T-cell (primary cell): Measurements from ENCODE around the gene KRTAP4-9. TPM values are rescaled to one million over a fixed set of nuclear protein-coding genes. Genes with fewer than 3 reads are reported as not detected.
"Not testable (repeated sequence)": the region's sequence is repeated elsewhere in the genome, so short reads cannot be mapped to it uniquely, and the experiment has no call there.

Experiments used
- ATAC-seq, 4 experiments: fragments of 200-7000 bp in 3 of 4; fragments of 150-1000 bp in 1 of 4; cut with Tn5 transposase; replicated peaks in 1 of 4; 1 replicate in 3 of 4; 2 replicates in 1 of 4; pipeline ENCODE4 v1.10.0; 2021; ENCODE audit warnings: moderate library complexity in 3 of 4, mild to moderate bottlenecking in 2 of 4, moderate number of reproducible peaks in 1 of 4
- CTCF ChIA-PET, 2 donors: fragments of 300-600 bp; sonication (Branson Sonifier 250); formaldehyde crosslinking; loops; one replicate each; lab custom pipeline; 2022; ENCODE audit warnings: antibody characterized with exemption in 2 of 2; lab: Charles Lee
- POLR2A ChIA-PET, 2 donors: fragments of 300-600 bp; sonication (Branson Sonifier 250); formaldehyde crosslinking; loops; one replicate each; lab custom pipeline; 2022; ENCODE audit warnings: antibody characterized with exemption in 2 of 2; lab: Charles Lee
- DNase-seq, 35 experiments: peaks; one replicate each; pipeline versions ENCODE4 v3.0.0 to v3.0.0-alpha.2; 2013 to 2023
- H3K27ac ChIP-seq: one replicate; pipeline ENCODE4 v1.5.1; 2013; ENCODE audit warnings: low read length
- H3K27me3 ChIP-seq, 2 experiments: replicated peaks in 1 of 2; 1 replicate in 1 of 2; 2 replicates in 1 of 2; pipeline versions ENCODE4 v1.6.1 to v1.7.0; 2013; ENCODE audit warnings: low read length in 1 of 2, mixed read lengths in 1 of 2; ENCODE audit not compliant: control insufficient read depth in 2 of 2, insufficient read depth in 2 of 2; ENCODE audit errors: extremely low read depth in 1 of 2
- H3K36me3 ChIP-seq, 2 donors: 1 replicate in 1 of 2; 2 replicates in 1 of 2; pipeline versions ENCODE4 v1.6.1 to v1.7.0; 2013; ENCODE audit warnings: low read length in 1 of 2; ENCODE audit not compliant: control insufficient read depth in 2 of 2, insufficient read depth in 1 of 2; ENCODE audit errors: extremely low read depth in 1 of 2
- H3K4me1 ChIP-seq, 2 experiments: 1 replicate in 1 of 2; 2 replicates in 1 of 2; pipeline versions ENCODE4 v1.6.1 to v1.7.0; 2013; ENCODE audit warnings: low read length in 2 of 2, mixed read lengths in 1 of 2; ENCODE audit not compliant: insufficient read depth in 2 of 2, control insufficient read depth in 1 of 2; ENCODE audit errors: extremely low read depth in 1 of 2
- H3K4me3 ChIP-seq, 2 donors: 1 replicate in 1 of 2; 2 replicates in 1 of 2; pipeline versions ENCODE4 v1.5.1 to v1.7.0; 2013; ENCODE audit warnings: mild to moderate bottlenecking in 2 of 2, low read length in 1 of 2, moderate library complexity in 1 of 2; ENCODE audit not compliant: control insufficient read depth in 1 of 2; ENCODE audit errors: extremely low read depth in 1 of 2
- H3K9me3 ChIP-seq: 2 replicates; pipeline ENCODE4 v1.7.0; 2013
- H3K27ac Mint-ChIP-seq, 2 donors: one replicate each; pipeline ENCODE4 v1.8.0; 2020 to 2021; ENCODE audit warnings: mild to moderate bottlenecking in 2 of 2, mixed read lengths in 2 of 2
- H3K27me3 Mint-ChIP-seq, 2 donors: one replicate each; pipeline ENCODE4 v1.8.0; 2021 to 2022; ENCODE audit warnings: mixed read lengths in 2 of 2
- H3K36me3 Mint-ChIP-seq: one replicate; pipeline ENCODE4 v1.8.0; 2021; ENCODE audit warnings: mixed read lengths
- H3K4me1 Mint-ChIP-seq, 3 donors: one replicate each; pipeline ENCODE4 v1.8.0; 2020 to 2022; ENCODE audit warnings: mixed read lengths in 3 of 3, mild to moderate bottlenecking in 1 of 3
- H3K4me3 Mint-ChIP-seq, 3 donors: one replicate each; pipeline ENCODE4 v1.8.0; 2020 to 2022; ENCODE audit warnings: mild to moderate bottlenecking in 3 of 3, mixed read lengths in 3 of 3, moderate library complexity in 3 of 3
- H3K9me3 Mint-ChIP-seq, 3 donors: one replicate each; pipeline ENCODE4 v1.8.0; 2020 to 2022; ENCODE audit warnings: mixed read lengths in 3 of 3
- WGBS: methylation state at CpG from one replicate; pipeline ENCODE4 v1.1.5; 2013; ENCODE audit warnings: missing lambda C conversion rate; ENCODE audit not compliant: insufficient coverage; 5-methylcytosine and 5-hydroxymethylcytosine counted together
- total RNA-seq, 35 experiments: library from RNA in 6 of 35; stranded (reverse) in 6 of 35; fragments of 120-200 nt in 1 of 35; gene quantifications; one replicate each; pipeline versions ENCODE4 v1.2.1 to v1.2.4 and lab custom pipeline; 2013 to 2026

The KRTAP4-9 gene
- total RNA-seq, 5 donors from 2014 or later (not counting 1 experiment from before 2014, with no cell fraction given), result not detected

DNA sequence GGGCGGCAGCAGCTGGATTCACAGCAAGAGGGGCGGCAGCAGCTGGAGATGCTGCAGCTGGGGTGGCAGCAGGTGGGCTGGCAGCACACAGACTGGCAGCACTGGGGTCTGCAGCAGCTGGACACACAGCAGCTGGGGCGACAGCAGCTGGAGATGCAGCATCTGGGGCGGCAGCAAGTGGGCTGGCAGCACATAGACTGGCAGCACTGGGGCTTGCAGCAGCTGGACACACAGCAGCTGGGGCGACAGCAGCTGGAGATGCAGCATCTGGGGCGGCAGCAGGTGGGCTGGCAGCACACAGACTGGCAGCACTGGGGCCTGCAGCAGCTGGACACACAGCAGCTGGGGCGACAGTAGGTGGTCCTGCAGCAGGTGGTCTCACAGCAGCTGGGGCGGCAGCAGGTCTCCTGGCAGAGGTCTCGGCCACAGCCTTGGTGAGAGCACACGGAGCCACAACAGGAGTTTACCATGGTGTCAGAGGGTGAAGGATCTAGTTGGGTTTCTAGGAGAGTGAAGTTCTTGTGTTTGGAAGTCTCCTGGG lies 12.7 kb downstream of the KRTAP4-9 start, which contains the start of gene KRTAP4-11:
Gene KRTAP4-11 (minus strand): TSS at position 528 of the 541 bp plus-strand sequence. CDS start 58 bp downstream, at position 470.
- POLR2A ChIA-PET, H3K4me1 ChIP-seq, H3K27ac ChIP-seq, H3K4me3 ChIP-seq, ATAC-seq, H3K27me3 ChIP-seq, DNase-seq, CTCF ChIA-PET, H3K4me3 Mint-ChIP-seq, H3K36me3 Mint-ChIP-seq, H3K9me3 ChIP-seq, H3K36me3 ChIP-seq, H3K27me3 Mint-ChIP-seq, H3K27ac Mint-ChIP-seq, H3K9me3 Mint-ChIP-seq: not testable (repeated sequence)
- 88% methylated on average over 8 of the region's 10 CpGs for WGBS
- H3K4me1 Mint-ChIP-seq, result peaks cover 18 to 39% (median 34%) of the 10 kb centered on the region in 3 donors

DNA sequence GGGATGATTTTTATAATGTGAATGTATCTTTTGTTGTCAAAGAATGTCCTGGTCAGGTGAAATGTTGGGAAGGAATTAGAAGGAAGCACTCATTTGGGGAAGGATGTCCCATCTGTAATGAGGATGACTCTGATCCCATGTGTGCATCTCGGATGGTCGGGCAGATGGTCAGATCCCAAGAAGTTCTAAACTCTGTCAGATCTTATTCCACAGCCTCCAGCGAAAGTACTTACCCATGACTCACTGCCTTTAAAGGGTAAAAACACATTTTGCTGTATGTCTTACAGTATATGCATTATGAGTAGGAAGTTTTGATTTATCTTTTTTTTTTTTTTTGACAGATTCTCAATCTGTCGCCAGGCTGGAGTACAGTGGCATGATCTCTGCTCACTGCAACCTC lies 13.5 kb downstream of the KRTAP4-9 start:
- DNase-seq (no peak), ATAC-seq (no peak)
- Histone ChIP-seq H3K4me3 (no peak overlapping the region), H3K27me3 (peaks cover 0 to 7% of the 10 kb centered on the region in 2 experiments), H3K4me1 (peaks cover 7 to 11% of the 10 kb centered on the region in 2 experiments), H3K9me3 (no peaks in the 10 kb centered on the region), H3K27ac (no peak overlapping the region), H3K36me3 (no peaks in the 10 kb centered on the region)
- Mint-ChIP-seq H3K4me3 (no peak overlapping the region), H3K36me3 (no peaks in the 10 kb centered on the region), H3K27ac (no peak overlapping the region), H3K27me3 (peaks cover 6 to 7% of the 10 kb centered on the region in 2 donors), H3K4me1 (peaks cover 24 to 46% (median 40%) of the 10 kb centered on the region in 3 donors), H3K9me3 (peaks cover 0 to 3% (median 0%) of the 10 kb centered on the region in 3 donors)
- no CpG with 5 or more reads among the region's 4 CpGs for WGBS
- CTCF ChIA-PET, result no interaction called here
- POLR2A ChIA-PET, result no interaction called here

DNA sequence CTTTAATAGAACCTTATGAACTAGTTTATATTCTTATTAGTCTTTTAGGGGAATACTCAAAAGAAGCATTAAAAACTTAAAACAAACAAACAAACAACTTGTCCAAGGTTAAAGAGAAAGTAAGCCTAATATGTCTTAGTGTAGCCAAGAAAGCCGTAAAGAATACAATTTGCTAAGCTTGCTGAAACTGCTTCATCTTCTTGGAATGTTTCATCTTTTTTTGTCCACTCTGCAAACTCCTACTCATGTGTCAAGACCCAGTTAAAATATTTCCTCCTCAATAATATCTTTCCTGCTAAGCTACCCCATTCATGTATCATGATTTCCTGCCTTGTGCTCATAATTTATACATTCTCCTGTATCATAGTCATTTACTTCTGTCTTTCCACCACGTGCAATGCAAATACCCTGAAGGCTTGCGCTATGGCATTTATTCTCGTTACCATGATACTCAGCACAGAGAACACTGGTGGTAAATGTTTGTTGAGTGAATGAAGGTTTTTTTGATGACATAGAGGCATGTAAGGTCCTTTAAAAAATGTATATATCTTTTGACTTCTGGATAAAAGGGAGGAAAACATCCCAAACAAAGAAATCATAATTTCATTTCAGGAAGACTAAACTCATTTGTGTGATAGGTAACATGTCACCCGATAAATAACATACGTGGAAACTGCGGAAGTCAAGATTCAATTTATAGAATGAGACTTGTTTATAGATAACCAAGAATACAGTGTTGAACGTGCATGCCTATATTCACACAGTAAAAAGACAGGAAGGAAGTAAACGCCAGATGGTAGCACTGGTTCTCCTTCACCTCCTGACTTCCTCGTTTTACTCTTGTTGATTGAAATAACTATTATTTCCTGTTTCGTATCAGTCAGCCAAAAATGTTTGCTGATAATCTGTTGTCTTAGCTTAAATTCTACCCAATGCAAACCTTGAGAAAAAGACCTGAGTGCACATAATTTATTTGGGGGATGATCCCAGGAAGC lies 14.8 kb downstream of the KRTAP4-9 start:
- peak in 2 of 35 experiments; percentile 7 to 33 for DNase-seq
- Histone ChIP-seq H3K27ac (peak overlapping the region; percentile 36), H3K4me1 (peaks cover 14% of the 10 kb centered on the region in 2 experiments)
- no CpG with 5 or more reads among the region's 11 CpGs for WGBS
- Mint-ChIP-seq H3K4me1 (peaks cover 34 to 57% (median 52%) of the 10 kb centered on the region in 3 donors), H3K27ac (peak overlapping the region; percentile 4 to 88), H3K4me3 (peak overlapping the region; percentile 19 to 57 (median 45))
- H3K4me3 ChIP-seq, H3K36me3 Mint-ChIP-seq, H3K9me3 Mint-ChIP-seq, H3K27me3 Mint-ChIP-seq, CTCF ChIA-PET, H3K27me3 ChIP-seq, H3K36me3 ChIP-seq, POLR2A ChIA-PET, H3K9me3 ChIP-seq: not testable (repeated sequence)
- ATAC-seq, result peak; percentile 69 to 93 (median 88)

DNA sequence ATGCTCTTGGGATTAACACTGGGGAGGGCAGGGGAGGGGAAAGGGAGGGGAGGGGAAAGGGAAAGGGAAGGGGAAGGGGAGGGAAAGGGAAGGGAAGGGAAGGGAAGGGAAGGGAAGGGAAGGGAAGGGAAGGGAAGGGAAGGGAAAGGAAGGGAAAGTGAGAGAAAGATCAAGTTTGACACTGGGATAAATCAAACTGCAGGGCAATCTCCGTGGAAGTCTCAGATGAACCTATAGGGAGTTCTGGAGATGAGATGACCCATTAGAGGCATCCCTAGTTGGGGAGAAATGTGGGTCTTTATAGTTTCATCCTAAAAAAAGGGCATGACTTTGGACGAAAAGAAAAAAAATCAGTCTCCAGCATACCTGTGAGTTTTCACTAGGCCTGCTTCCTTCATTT lies 16.6 kb downstream of the KRTAP4-9 start:
- no peak overlapping the region for H3K27ac Mint-ChIP-seq
- POLR2A ChIA-PET, result no interaction called here

DNA sequence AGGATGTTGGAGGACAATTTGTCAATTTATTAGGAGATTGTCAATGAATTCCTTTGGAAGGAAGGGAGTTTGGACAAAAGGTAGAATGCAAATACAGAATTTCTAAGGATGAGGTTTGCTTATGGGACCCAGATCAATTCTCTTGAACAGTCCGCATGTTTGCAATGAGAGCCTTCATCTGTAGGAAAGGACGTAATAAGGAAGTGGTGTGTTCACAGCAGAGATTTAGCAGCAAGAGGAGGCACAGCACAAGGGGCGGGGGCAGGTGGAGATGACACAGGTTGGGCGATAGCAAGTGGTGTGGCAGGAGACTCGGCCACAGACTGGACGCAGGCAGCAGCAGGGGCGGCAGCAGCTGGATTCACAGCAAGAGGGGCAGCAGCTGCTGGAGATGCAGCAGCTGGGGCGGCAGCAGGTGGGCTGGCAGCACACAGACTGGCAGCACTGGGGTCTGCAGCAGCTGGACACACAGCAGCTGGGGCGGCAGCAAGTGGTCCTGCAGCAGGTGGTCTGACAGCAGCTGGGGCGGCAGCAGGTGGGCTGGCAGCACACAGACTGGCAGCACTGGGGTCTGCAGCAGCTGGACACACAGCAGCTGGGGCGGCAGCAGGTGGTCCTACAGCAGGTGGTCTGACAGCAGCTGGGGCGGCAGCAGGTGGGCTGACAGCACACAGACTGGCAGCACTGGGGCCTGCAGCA lies 18.3 kb downstream of the KRTAP4-9 start:
- H3K27me3 ChIP-seq, CTCF ChIA-PET, POLR2A ChIA-PET, H3K9me3 Mint-ChIP-seq, H3K9me3 ChIP-seq, H3K36me3 Mint-ChIP-seq, H3K36me3 ChIP-seq, H3K4me3 ChIP-seq, H3K27me3 Mint-ChIP-seq, H3K27ac ChIP-seq: not testable (repeated sequence)
- peak overlapping the region in 1 of 2 donors; percentile 78 for H3K27ac Mint-ChIP-seq
- DNase-seq (peak in 2 of 35 experiments; percentile 11 to 24), ATAC-seq (peak in 1 of 4 experiments; percentile 58)
- WGBS, result 62% methylated on average over 12 of the region's 12 CpGs
- H3K4me3 Mint-ChIP-seq, result peak overlapping the region in 2 of 3 donors; percentile 21 to 76
- H3K4me1 Mint-ChIP-seq, result peaks cover 47 to 62% (median 60%) of the 10 kb centered on the region in 3 donors
- peaks cover 20 to 24% of the 10 kb centered on the region in 2 experiments for H3K4me1 ChIP-seq

More for the DNA sequence above, 16.6 kb downstream of the KRTAP4-9 start:
- ATAC-seq, result no peak
- Histone ChIP-seq H3K4me3 (no peak overlapping the region), H3K27ac (no peak overlapping the region), H3K4me1 (peaks cover 20 to 24% of the 10 kb centered on the region in 2 experiments), H3K36me3 (no peaks in the 10 kb centered on the region), H3K9me3 (no peaks in the 10 kb centered on the region), H3K27me3 (no peaks in the 10 kb centered on the region)
- peaks cover 0 to 4% of the 10 kb centered on the region in 2 donors for H3K27me3 Mint-ChIP-seq
- DNase-seq, result no peak
- H3K4me1 Mint-ChIP-seq, result peaks cover 47 to 68% (median 65%) of the 10 kb centered on the region in 3 donors
- no peak overlapping the region for H3K4me3 Mint-ChIP-seq
- 83% methylated on average over 1 of the region's 2 CpGs for WGBS
- peaks cover 0 to 3% (median 0%) of the 10 kb centered on the region in 3 donors for H3K9me3 Mint-ChIP-seq
- CTCF ChIA-PET, result no interaction called here
- H3K36me3 Mint-ChIP-seq, result no peaks in the 10 kb centered on the region

DNA sequence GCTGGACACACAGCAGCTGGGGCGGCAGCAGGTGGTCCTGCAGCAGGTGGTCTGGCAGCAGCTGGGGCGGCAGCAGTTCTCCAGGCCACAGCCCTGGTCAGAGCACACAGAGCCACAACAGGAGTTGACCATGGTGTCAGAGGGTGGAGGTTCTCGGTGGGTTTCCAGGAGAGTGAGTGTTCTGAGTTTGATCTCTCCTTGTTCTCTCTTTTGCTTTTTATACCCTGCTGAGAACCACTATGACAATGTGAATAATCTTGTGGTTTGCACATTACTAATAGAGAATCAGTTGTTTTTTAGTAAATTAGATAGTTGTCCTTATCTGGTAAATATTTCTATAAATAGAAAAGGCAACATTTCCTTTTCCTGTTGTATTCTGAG lies 18.8 kb downstream of the KRTAP4-9 start, which contains the start of gene KRTAP4-12:
Gene KRTAP4-12 (minus strand): TSS at position 192 of the 381 bp plus-strand sequence. CDS start 60 bp downstream, at position 132.
- ATAC-seq, POLR2A ChIA-PET, H3K9me3 Mint-ChIP-seq, H3K27me3 ChIP-seq, DNase-seq, H3K27ac ChIP-seq, H3K9me3 ChIP-seq, H3K36me3 Mint-ChIP-seq, H3K4me3 ChIP-seq, H3K27me3 Mint-ChIP-seq, H3K36me3 ChIP-seq: not testable (repeated sequence)
- H3K4me3 Mint-ChIP-seq, result peak within 1 kb of the TSS in 2 of 3 donors; percentile 21 to 76
- peaks cover 45 to 66% (median 63%) of the 10 kb centered on the region in 3 donors for H3K4me1 Mint-ChIP-seq
- CTCF ChIA-PET, result interaction anchor here in 1 of 2 donors (1.1 kb wide), 1 partner anchor 10 kb away, joined by 3 read pairs; no protein-coding TSS in a partner anchor
- peak within 1 kb of the TSS in 1 of 2 donors; percentile 78 for H3K27ac Mint-ChIP-seq
- WGBS, result 96% methylated on average over 2 of the region's 3 CpGs
- H3K4me1 ChIP-seq, result peaks cover 20 to 24% of the 10 kb centered on the region in 2 experiments
